Stimulated activated CD4-positive, alpha-beta T cell treated with anti-CD3 and anti-CD28 coated beads, Interleukin-1b, Interleukin-23, amount 100 ng/mL, for 1 hour (primary cell): ENCODE measurements around the gene EYS.
"Not testable (repeated sequence)": the region's sequence is repeated elsewhere in the genome, so short reads cannot be mapped to it uniquely, and the experiment has no call there.

Experiments used
- DNase-seq, 2 donors: peaks; one replicate each; pipeline ENCODE4 v3.0.0-alpha.2; 2020; ENCODE audit warnings: low read depth in 2 of 2

The EYS gene

GRCh38 chr6:64041373-64041772 lies 1665.7 kb downstream of the EYS start:
- no peak for DNase-seq

DNA sequence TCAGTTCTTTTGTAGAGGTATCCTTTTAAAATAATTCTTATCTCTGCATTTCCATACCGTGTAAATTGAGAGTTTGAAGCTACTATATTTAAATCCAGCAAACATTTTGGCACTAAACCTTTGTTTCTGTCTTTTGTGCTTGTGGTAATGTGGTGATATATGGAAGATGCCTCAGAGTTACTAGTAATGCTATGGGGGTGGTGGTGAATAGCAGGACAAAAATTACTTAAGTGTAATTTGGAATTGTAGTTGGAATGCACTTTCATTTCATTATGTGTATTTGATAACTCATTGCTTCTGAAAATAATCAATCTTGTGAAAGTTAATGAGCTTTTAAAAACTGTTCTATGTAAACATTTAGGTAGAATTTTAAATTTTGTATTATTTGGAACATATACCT lies 1666.9 kb downstream of the EYS start:
- no peak for DNase-seq

GRCh38 chr6:64037427-64037826 lies 1669.6 kb downstream of the EYS start:
- DNase-seq, result no peak

GRCh38 chr6:64034910-64035655 lies 1671.9 kb downstream of the EYS start:
- DNase-seq, result no peak

DNA sequence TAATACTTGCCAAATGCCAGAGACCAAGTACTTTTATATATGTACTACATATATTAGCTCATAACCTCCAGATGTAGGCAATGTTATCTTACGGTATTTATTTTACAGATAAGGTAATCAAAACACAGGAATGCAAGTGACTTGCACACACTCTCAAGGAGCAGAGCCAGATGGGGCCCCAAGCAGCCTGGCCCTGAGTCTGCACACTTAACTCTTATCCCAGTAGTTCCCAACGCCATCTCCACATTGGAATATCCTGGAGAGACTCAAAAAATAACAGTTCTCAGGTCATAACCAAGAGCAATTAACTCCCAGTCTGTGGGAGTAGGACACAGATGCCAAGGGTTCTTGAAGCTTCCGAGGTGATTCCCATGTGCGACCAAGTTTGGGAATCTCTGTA lies 1672.7 kb downstream of the EYS start:
- no peak for DNase-seq

- not testable (repeated sequence) for DNase-seq
These were observed 1675.9 kb downstream of the EYS start for GRCh38 chr6:64030950-64031618.

DNA sequence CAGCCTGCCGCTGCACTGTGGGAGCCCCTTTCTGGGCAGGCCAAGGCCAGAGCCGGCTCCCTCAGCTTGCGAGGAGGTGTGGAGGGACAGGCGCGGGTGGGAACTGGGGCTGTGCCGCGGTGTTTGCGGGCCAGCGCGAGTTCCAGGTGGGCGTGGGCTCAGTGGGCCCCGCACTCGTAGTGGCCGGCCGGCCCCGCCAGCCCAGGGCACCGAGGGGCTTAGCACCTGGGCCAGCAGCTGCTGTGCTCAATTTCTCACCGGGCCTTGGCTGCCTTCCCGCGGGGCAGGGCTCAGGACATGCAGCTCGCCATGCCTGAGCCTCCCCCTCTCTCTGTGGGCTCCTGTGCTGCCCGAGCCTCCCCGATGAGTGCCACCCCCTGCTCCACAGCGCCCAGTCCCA lies 1683.3 kb downstream of the EYS start:
- no peak for DNase-seq

DNA sequence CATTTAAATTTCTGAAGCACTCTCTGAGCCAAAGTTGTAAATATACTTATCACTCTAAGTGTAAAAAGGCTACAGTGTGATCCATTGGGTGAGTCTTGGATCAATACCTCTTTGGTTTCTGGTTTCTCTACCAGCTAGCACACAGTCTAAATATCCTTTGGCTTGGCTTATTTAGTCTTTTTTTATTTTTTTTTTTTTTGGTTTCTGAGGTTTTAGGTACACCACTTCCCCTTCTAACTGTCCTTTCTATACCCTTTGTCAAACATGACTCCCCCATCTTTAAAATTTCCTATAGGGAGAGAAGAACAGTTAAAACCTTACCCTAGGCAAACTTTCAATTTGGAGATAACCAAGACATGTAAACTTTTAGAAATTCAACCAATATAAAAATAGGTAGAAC lies 1692.4 kb downstream of the EYS start:
- DNase-seq, result no peak

GRCh38 chr6:64013011-64013410 lies 1694.0 kb downstream of the EYS start:
- DNase-seq, result no peak

- DNase-seq, result no peak
These were observed 1694.5 kb downstream of the EYS start for GRCh38 chr6:64012351-64013001.

GRCh38 chr6:64010666-64011065 lies 1696.4 kb downstream of the EYS start:
- no peak for DNase-seq

GRCh38 chr6:64010010-64010409 lies 1697.0 kb downstream of the EYS start:
- DNase-seq, result no peak

GRCh38 chr6:64006246-64006645 lies 1700.8 kb downstream of the EYS start:
- DNase-seq, result no peak

- no peak for DNase-seq
These were observed 1706.1 kb downstream of the EYS start for GRCh38 chr6:64000818-64001491.

GRCh38 chr6:63999613-64000012 lies 1707.4 kb downstream of the EYS start:
- DNase-seq, result no peak

- DNase-seq, result no peak
These were observed 1708.0 kb downstream of the EYS start for GRCh38 chr6:63998991-63999390.

DNA sequence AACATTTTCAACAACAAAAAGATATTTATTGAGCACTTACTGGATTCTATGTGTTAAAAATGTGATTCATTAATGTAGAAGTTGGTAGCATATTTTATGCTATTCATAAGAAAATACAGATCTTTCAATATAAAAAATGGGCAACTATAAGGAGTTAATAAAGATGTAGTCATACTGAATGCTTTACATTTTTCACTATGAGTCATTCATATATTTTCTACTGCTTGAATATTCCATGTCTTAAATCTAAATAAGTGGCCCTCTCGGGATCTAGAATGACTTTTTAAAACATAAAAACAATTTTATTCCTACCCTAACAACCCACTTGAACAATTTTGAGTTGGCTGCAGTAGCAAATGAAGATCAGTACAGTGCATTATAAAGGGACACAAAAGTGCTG lies 1709.3 kb downstream of the EYS start:
- DNase-seq, result no peak

GRCh38 chr6:63997221-63997620 lies 1709.8 kb downstream of the EYS start:
- DNase-seq, result no peak

GRCh38 chr6:63985223-63985622 lies 1721.8 kb downstream of the EYS start:
- DNase-seq, result no peak

GRCh38 chr6:63975699-63976098 lies 1731.3 kb downstream of the EYS start:
- DNase-seq, result no peak

- DNase-seq, result no peak
These were observed 1738.4 kb downstream of the EYS start for GRCh38 chr6:63968650-63969049.

DNA sequence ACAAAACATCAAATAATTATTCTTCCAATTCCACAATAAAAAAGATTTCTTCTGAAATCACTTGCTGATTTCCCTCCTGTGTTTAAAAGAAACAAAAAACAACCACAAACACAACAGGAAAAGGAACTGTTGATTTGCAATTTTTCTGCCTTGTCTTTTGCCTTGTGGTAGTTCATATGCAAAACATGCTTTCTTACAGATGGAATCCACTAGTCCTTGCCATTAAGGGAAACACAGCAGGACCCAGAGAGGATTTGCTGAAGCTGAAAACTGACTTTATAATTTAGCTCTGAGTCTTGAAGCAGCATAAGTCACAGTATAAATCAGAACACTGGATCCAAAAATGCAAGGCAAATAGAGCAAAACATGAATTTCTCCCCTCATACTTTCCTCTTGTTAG lies 1742.7 kb downstream of the EYS start:
- no peak for DNase-seq
